GM12864 (cell line): Measurements from ENCODE around the gene SLC24A4.

Experiments used
- DNase-seq: peaks from one replicate; pipeline ENCODE4 v3.0.0-alpha.2; 2011; ENCODE audit warnings: low read depth
- H3K4me3 ChIP-seq: 2 replicates; pipeline ENCODE4 v1.5.1; 2011; ENCODE audit warnings: mild to moderate bottlenecking, low read depth, low read length, control low read depth
- CTCF ChIP-seq: IDR thresholded peaks from 2 replicates; pipeline ENCODE4 v1.5.1; 2011; ENCODE audit warnings: low read depth, mild to moderate bottlenecking, moderate library complexity, low read length, control low read depth, inconsistent platforms; ENCODE audit errors: missing control alignments

SLC24A4 gene

GRCh38 chr14:92315050-92315805 is 7.7 kb upstream of the SLC24A4 start:
- TF ChIP-seq CTCF = peak; percentile 7
- H3K4me3 ChIP-seq = no peak overlapping the region
- DNase-seq = no peak

GRCh38 chr14:92316176-92316575 is 6.8 kb upstream of the SLC24A4 start:
- no peak for DNase-seq
- H3K4me3 ChIP-seq = no peak overlapping the region
- no peak for TF ChIP-seq CTCF

GRCh38 chr14:92316937-92317336 is 6.0 kb upstream of the SLC24A4 start:
- no peak for TF ChIP-seq CTCF
- no peak for DNase-seq
- no peak overlapping the region for H3K4me3 ChIP-seq

- no peak for TF ChIP-seq CTCF
- H3K4me3 ChIP-seq = no peak overlapping the region
- DNase-seq = no peak
Measured at GRCh38 chr14:92317511-92317910, 5.5 kb upstream of the SLC24A4 start.

- DNase-seq = no peak
- H3K4me3 ChIP-seq = no peak overlapping the region
- no peak for TF ChIP-seq CTCF
Measured at GRCh38 chr14:92321701-92322100, 1.3 kb upstream of the SLC24A4 start.

GRCh38 chr14:92322516-92322915 is 449 bp upstream of the SLC24A4 start:
- no peak overlapping the region for H3K4me3 ChIP-seq
- TF ChIP-seq CTCF = no peak
- no peak for DNase-seq
